GM12875 (cell line): Measurements from ENCODE around the gene MRPS2.

ENCODE experiments used
- H3K4me3 ChIP-seq: one replicate; pipeline ENCODE4 v1.5.1; 2011; ENCODE audit warnings: low read depth, low read length, control low read depth
- CTCF ChIP-seq: IDR thresholded peaks from 2 replicates; pipeline ENCODE4 v1.5.1; 2011; ENCODE audit warnings: low read depth, mild to moderate bottlenecking, control low read depth, inconsistent platforms, low read length, moderate library complexity, borderline replicate concordance; ENCODE audit not compliant: insufficient read depth

The MRPS2 gene

GRCh38 chr9:135502873-135503321 is 2.4 kb downstream of the MRPS2 start:
- no peak overlapping the region for H3K4me3 ChIP-seq
- TF ChIP-seq CTCF = no peak

GRCh38 chr9:135503371-135504261 is 3.1 kb downstream of the MRPS2 start:
- TF ChIP-seq CTCF = no peak
- H3K4me3 ChIP-seq = no peak overlapping the region

GRCh38 chr9:135504262-135505243 is 4.1 kb downstream of the MRPS2 start:
- H3K4me3 ChIP-seq = no peak overlapping the region
- TF ChIP-seq CTCF = peak; percentile 89

- no peak overlapping the region for H3K4me3 ChIP-seq
- no peak for TF ChIP-seq CTCF
Measured at GRCh38 chr9:135505406-135506187, 5.1 kb downstream of the MRPS2 start.

GRCh38 chr9:135506327-135507103 is 6.0 kb downstream of the MRPS2 start:
- H3K4me3 ChIP-seq = no peak overlapping the region
- no peak for TF ChIP-seq CTCF
